Uterus (tissue), 4 donors: ENCODE results near the gene IL21R. TPM values are rescaled to one million over a fixed set of nuclear protein-coding genes. Genes with fewer than 3 reads are reported as not detected.

ENCODE experiments used
- DNase-seq, 2 donors: peaks; one replicate each; pipeline ENCODE4 v3.0.0-alpha.2; 2019 to 2020
- H3K27ac ChIP-seq, 2 donors: fragments of 200-600 bp; sonication (generic); 1 replicate in 1 of 2; 2 replicates in 1 of 2; pipeline ENCODE4 v1.5.1; 2016 to 2018
- H3K27me3 ChIP-seq, 2 donors: fragments of 200-600 bp; sonication (generic); one replicate each; pipeline ENCODE4 v1.5.1; 2018 to 2019; ENCODE audit warnings: control low read depth in 1 of 2
- H3K36me3 ChIP-seq, 2 donors: fragments of 200-600 bp; sonication (generic); one replicate each; pipeline ENCODE4 v1.5.1; 2019; ENCODE audit warnings: control low read depth in 1 of 2
- H3K4me1 ChIP-seq, 2 donors: fragments of 200-600 bp; sonication (generic); one replicate each; pipeline ENCODE4 v1.5.1; 2018 to 2019; ENCODE audit warnings: control low read depth in 1 of 2
- H3K4me3 ChIP-seq, 2 donors: fragments of 200-600 bp; sonication (generic); 1 replicate in 1 of 2; 2 replicates in 1 of 2; pipeline ENCODE4 v1.5.1; 2018 to 2019; ENCODE audit warnings: mild to moderate bottlenecking in 1 of 2
- H3K9me3 ChIP-seq, 2 donors: fragments of 200-600 bp; sonication (generic); one replicate each; pipeline ENCODE4 v1.5.1; 2019; ENCODE audit warnings: control low read depth in 1 of 2
- POLR2A ChIP-seq, 2 donors: fragments of 450-650 bp; IDR thresholded peaks; one replicate each; pipeline ENCODE4 v1.6.1; 2016; ENCODE audit warnings: antibody characterized with exemption in 2 of 2, mild to moderate bottlenecking in 1 of 2, moderate library complexity in 1 of 2
- intact Hi-C: fragments of 100-400 bp; cut with DNase I; formaldehyde crosslinking; loops from one replicate; pipeline ENCODE4 v1.15.1; 2023; ENCODE audit warnings: low total_unique reads
- total RNA-seq, 4 donors: library from RNA; depleted of rRNA in 3 of 4; stranded (reverse); fragments of >200 nt in 3 of 4; gene quantifications; one replicate each; pipeline versions ENCODE4 v1.1.0 to v1.2.4, GENCODE V29; 2014 to 2023
- TF ChIP-seq, protein P1 (sequence below), 4 experiments: fragments of 200-600 bp in 2 of 4; fragments of 450-650 bp in 2 of 4; sonication (generic) in 2 of 4; IDR thresholded peaks; one replicate each; pipeline ENCODE4 v1.5.1; 2016 to 2019; ENCODE audit warnings: antibody characterized with exemption in 4 of 4, mild to moderate bottlenecking in 2 of 4, moderate library complexity in 1 of 4
- donor health status: DM: yes; HTN: yes; CAD: no.

IL21R gene
- total RNA-seq, 4 donors from 2014 or later = 0.21 to 0.46 TPM; not detected in 2

DNA sequence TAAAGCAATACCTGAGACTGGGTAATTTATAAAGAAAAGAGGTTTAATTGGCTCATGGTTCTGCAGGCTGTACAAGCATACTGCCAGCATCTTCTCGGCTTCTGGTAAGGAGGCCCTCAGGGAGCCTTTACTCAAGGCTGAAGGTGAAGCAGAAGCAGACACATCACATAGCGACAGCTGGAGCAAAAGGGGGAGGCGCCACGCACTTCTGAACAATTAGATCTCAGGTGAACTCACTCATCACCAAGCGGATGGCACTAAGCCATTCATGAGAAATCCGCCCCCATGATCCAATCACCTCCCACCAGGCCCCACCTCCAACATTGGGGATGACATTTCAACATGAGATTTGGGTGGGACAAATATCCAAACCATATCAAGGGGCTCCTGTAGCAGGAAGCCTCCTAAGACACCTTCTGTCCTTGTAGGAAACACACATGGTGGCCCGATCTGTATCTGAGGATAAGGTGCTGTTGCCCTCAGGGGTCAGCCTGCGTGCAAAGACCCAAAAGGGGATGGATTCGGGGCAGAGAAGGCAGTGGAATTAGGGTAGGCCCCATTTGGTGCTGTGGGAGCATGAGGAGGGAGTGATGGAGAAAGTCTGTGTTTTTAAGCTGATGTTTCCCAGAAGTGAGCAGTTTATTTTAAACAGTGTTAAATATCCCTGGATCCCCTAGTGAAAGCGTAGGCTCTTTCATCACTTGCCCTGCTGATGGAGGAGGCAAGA is 23.0 kb downstream of the IL21R start:
- intact Hi-C loops = no loop called here
- no peak for DNase-seq
- Histone ChIP-seq H3K9me3 (peaks cover 0 to 11% of the 10 kb centered on the region in 2 donors), H3K36me3 (no peaks in the 10 kb centered on the region), H3K4me3 (no peak overlapping the region), H3K27ac (no peak overlapping the region), H3K27me3 (no peaks in the 10 kb centered on the region), H3K4me1 (no peaks in the 10 kb centered on the region)
- TF ChIP-seq, protein P1, sequence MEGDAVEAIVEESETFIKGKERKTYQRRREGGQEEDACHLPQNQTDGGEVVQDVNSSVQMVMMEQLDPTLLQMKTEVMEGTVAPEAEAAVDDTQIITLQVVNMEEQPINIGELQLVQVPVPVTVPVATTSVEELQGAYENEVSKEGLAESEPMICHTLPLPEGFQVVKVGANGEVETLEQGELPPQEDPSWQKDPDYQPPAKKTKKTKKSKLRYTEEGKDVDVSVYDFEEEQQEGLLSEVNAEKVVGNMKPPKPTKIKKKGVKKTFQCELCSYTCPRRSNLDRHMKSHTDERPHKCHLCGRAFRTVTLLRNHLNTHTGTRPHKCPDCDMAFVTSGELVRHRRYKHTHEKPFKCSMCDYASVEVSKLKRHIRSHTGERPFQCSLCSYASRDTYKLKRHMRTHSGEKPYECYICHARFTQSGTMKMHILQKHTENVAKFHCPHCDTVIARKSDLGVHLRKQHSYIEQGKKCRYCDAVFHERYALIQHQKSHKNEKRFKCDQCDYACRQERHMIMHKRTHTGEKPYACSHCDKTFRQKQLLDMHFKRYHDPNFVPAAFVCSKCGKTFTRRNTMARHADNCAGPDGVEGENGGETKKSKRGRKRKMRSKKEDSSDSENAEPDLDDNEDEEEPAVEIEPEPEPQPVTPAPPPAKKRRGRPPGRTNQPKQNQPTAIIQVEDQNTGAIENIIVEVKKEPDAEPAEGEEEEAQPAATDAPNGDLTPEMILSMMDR (IDR thresholded peaks at IDR 0.05) = no peak
- no peak for TF ChIP-seq POLR2A (IDR thresholded peaks at IDR 0.05)

DNA sequence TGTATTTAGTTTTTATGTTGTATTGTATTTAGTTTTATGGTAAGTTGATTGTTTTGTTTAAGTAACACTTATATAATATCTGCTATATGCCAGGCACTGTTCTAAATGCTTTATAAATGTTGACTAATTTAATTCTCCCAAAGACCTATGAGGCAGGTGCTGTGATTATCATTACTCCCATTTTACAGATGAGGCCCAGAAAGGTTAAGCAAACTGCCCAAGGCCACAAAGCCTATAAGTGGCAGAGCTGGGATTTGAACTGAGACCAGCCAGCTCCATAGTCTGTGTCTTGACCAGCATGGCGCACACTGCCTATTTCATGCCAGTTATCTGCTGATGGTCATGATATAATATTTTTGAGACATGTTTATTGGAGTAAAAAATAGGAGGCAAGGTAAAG is 24.0 kb downstream of the IL21R start:
- H3K27me3 ChIP-seq = no peaks in the 10 kb centered on the region
- peaks cover 0 to 11% of the 10 kb centered on the region in 2 donors for H3K9me3 ChIP-seq
- intact Hi-C loops = no loop called here
- H3K4me3 ChIP-seq = no peak overlapping the region
- no peaks in the 10 kb centered on the region for H3K4me1 ChIP-seq
- no peak overlapping the region for H3K27ac ChIP-seq
- no peak for DNase-seq
- no peaks in the 10 kb centered on the region for H3K36me3 ChIP-seq
- TF ChIP-seq, protein P1 (IDR thresholded peaks at IDR 0.05) = no peak
- TF ChIP-seq POLR2A (IDR thresholded peaks at IDR 0.05) = no peak

DNA sequence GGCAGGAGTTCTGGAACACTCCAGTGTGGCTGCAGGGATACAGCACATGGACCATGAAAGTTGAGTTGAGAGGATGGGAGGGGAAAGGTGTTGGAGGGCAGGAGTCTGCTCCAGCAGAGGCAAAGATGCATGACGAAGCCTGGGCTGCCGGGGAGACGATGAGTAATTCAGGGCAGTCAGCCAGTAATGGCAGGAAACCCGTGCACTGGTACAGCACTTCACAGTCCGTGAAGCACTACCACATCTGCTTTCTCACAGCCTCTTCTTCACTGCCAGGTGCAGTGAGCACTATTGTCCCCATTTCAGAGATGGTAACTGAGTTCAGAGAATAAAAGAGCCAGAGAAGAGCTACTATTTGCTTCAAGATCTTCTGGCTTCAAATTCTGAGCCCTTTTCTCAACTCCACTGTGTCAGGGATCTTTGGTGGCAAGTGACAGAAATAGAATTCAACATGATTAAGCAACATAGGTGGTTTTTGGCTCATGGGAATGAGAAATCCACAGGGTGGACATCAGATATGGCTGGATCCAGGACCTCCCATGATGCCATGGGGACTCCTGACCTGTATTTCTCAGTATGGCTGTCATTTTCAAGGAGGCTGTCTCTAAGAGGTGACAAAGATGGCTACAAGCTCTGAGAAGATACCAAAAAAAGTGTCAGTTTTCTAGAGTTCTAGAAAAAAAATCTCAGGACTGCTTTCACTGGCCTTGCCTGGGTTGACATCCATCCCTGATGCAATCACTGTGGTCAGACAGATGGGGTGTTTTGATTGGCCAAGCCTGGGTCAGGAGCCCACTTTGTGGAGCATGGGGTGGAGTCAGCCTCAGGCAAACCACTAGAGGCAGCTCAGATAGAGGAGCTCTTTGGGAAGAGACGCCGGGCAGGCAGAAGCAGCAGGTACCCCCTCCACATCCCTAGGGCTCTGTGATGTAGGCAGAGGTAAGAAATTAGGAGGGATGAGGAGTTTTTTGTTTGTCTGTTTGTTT is 24.7 kb downstream of the IL21R start:
- Histone ChIP-seq H3K9me3 (peaks cover 0 to 9% of the 10 kb centered on the region in 2 donors), H3K4me1 (no peaks in the 10 kb centered on the region), H3K4me3 (no peak overlapping the region), H3K36me3 (no peaks in the 10 kb centered on the region), H3K27me3 (no peaks in the 10 kb centered on the region), H3K27ac (no peak overlapping the region)
- DNase-seq = no peak
- intact Hi-C loops = no loop called here
- TF ChIP-seq, protein P1 (IDR thresholded peaks at IDR 0.05) = no peak

DNA sequence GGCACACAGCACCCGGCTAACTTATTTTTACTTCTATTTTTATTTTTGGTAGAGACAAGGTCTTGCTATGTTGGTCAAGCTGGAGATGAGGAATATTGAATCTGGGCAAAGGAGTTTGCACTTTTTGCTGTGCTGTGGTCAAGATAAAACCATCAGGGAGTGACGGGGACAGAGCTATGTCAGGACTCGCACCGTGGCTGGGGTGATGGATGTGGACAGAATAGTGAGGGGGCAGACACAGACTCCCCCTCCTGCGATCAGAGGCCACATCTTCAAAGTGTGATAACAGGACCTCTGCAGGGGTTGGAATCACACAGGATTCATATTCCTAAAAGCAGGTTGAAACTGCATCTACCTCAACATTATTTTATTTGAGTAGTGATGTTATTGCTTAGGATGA is 25.6 kb downstream of the IL21R start:
- H3K4me1 ChIP-seq = no peaks in the 10 kb centered on the region
- H3K9me3 ChIP-seq = peaks cover 0 to under 1% of the 10 kb centered on the region in 2 donors
- intact Hi-C loops = no loop called here
- no peak overlapping the region for H3K4me3 ChIP-seq
- no peak overlapping the region for H3K27ac ChIP-seq
- H3K36me3 ChIP-seq = no peaks in the 10 kb centered on the region
- TF ChIP-seq, protein P1 (IDR thresholded peaks at IDR 0.05) = no peak
- TF ChIP-seq POLR2A (IDR thresholded peaks at IDR 0.05) = no peak
- no peak for DNase-seq
- H3K27me3 ChIP-seq = no peaks in the 10 kb centered on the region
